Measurements from ENCODE around the gene NOP53. TPM values are rescaled to one million over a fixed set of nuclear protein-coding genes. Genes with fewer than 3 reads are reported as not detected.
A peak's percentile ranks its signal among the peaks of the same experiment; 100 is the strongest.

Gene NOP53
- total and polyA plus RNA-seq, 9 of the 15 experiments (the other 6 are each of a cell fraction or from before 2014, with no cell fraction given) = 6.5 to 274 (median 145) TPM

DNA sequence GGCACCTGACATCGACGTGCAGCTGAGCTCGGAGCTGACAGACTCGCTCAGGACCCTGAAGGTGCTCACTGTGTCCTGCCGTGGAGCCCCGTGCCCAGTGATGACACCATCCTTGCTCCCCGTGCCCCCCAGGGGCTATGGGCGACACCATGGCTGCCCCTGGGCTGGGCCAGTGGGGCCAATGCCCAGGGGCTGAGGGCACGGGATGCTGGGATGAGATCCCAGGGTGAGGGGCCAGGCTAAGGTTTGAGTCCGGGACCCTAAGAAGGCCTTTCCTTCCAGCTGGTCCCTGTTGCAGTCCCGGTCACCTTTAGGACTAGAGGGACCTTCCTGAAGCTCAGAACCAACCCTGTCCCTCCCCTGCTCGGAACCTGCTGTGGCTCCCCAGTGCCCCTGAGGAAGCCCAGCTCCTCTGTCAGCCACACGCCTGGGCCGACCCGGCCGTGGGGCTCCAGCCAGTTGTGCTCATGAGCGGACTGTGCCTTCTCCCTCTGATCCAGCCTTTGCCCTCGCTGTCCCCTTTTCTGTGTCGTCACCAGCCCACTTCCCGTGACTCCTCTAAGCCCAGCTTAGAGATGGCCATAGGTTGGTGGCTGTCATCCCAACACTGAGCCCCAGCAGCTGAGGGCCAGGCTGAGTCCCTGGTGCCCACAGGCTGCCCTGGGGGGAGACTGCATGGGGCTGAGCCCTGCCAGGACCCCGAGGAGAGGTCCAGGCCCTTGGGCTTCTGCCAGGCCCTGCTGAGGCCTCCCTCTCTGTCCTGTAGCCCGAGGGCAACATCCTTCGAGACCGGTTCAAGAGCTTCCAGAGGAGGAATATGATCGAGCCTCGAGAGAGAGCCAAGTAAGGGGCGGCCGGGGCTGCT is 10.6 kb downstream of the NOP53 start:
- intact Hi-C loops (cut with micrococcal nuclease) (no loop called here), in situ Hi-C loops (cut with MboI) (no loop called here)
- peaks cover 7% of the 10 kb centered on the region for H4K20me1 ChIP-seq (replicated peaks; ENCODE audit: control insufficient read depth, insufficient read depth, low read length)
- BruUV-seq (replicated peaks) = no TSS peak
- 93% methylated on average over 20 of the region's 28 CpGs for WGBS (ENCODE audit: insufficient coverage, low coverage, missing lambda C conversion rate)
- TF ChIP-seq RBFOX2 (IDR thresholded peaks at IDR 0.05; ENCODE audit: low read depth, low read length) = peak; percentile 43
- TF ChIP-seq, protein P1, sequence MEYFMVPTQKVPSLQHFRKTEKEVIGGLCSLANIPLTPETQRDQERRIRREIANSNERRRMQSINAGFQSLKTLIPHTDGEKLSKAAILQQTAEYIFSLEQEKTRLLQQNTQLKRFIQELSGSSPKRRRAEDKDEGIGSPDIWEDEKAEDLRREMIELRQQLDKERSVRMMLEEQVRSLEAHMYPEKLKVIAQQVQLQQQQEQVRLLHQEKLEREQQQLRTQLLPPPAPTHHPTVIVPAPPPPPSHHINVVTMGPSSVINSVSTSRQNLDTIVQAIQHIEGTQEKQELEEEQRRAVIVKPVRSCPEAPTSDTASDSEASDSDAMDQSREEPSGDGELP (CRISPR knock-in tag; IDR thresholded peaks at IDR 0.05; ENCODE audit: borderline replicate concordance) = peak; percentile 14; the same call in 1 of the 2 replicates
- peak; percentile 5; the same call in 1 of the 2 replicates for TF ChIP-seq POLR2G (IDR thresholded peaks at IDR 0.05; ENCODE audit: low read depth, low read length)
- TF ChIP-seq ZNF212 (CRISPR knock-in tag; IDR thresholded peaks at IDR 0.05) = no peak
- TF ChIP-seq CREM (IDR thresholded peaks at IDR 0.05; ENCODE audit: low read depth) = no peak
- peak; percentile 24 for TF ChIP-seq HMGN3 (IDR thresholded peaks at IDR 0.05; ENCODE audit: borderline replicate concordance, extremely low read depth, insufficient read length, low read depth, low read length)
- peak; percentile 26 for TF ChIP-seq ZFP36 (IDR thresholded peaks at IDR 0.05; ENCODE audit: low read depth, low read length, partially characterized antibody)
- TF ChIP-seq ZZZ3 (IDR thresholded peaks at IDR 0.05) = no peak
- no peaks in the 10 kb centered on the region for H3K79me2 ChIP-seq (ENCODE audit: control insufficient read depth, insufficient read depth, low read length)
- POLR2A ChIA-PET = interaction anchor here (0.6 to 3.4 kb wide), 5 partner anchors 9 to 979 kb away, joined by 3 to 17 read pairs (median 10); partner anchors contain the start of gene NOP53
- no peak overlapping the region for H2AFZ ChIP-seq (ENCODE audit: low read depth, low read length)
- no peak overlapping the region for H3K4me3 ChIP-seq
- H3K9me3 ChIP-seq (replicated peaks; ENCODE audit: control insufficient read depth, insufficient read depth, low read depth, low read length) = no peaks in the 10 kb centered on the region
- peaks cover 82% of the 10 kb centered on the region; the same call in 2 of the 3 replicates for H3K36me3 ChIP-seq (ENCODE audit: control insufficient read depth, insufficient read depth, low read length)
- no peaks in the 10 kb centered on the region for H3K9me1 ChIP-seq (ENCODE audit: control insufficient read depth, insufficient read depth, low read length)
- H3K4me2 ChIP-seq (ENCODE audit: insufficient read depth, low read length) = no peak overlapping the region
- no peak overlapping the region for H3K27ac ChIP-seq (ENCODE audit: extremely low read depth, low read depth, low read length)
- H3K27me3 ChIP-seq (ENCODE audit: control insufficient read depth in 2 of 2, insufficient read depth in 2 of 2, low read length in 2 of 2) = no peaks in the 10 kb centered on the region
- peaks cover 0 to 21% of the 10 kb centered on the region in 2 experiments; a peak in 2 of 5 replicates for H3K4me1 ChIP-seq (replicated peaks in 1 of 2; ENCODE audit: control insufficient read depth in 2 of 2, insufficient read depth in 2 of 2, low read length in 2 of 2)
- CTCF ChIA-PET (ENCODE audit: low intra/inter-chr PET ratio) = no interaction called here
- no peak for ATAC-seq
- H3K9ac ChIP-seq (ENCODE audit: insufficient read depth in 1 of 2, low read depth in 2 of 2, low read length in 2 of 2) = peak overlapping the region in 1 of 2 experiments; percentile 13; a peak in 1 of 4 replicates
- DNase-seq (ENCODE audit: extremely low read depth in 1 of 4, low spot score in 3 of 4) = no peak
- FAIRE-seq = no peak
